Regular cardiac myocyte (primary cell): ENCODE results near the gene CCN6. TPM values are rescaled to one million over a fixed set of nuclear protein-coding genes. Genes with fewer than 3 reads are reported as not detected.

Source experiments
- total RNA-seq: library from RNA; depleted of rRNA; stranded (reverse); fragments of >200 nt; gene quantifications from 2 replicates; pipeline ENCODE4 v1.2.3, GENCODE V29; 2014

CCN6 gene
- not detected in 2 replicates for total RNA-seq

GRCh38 chr6:112054001-112054400 is at the start of gene CCN6:
TSS of gene CCN6 (plus strand) at chr6:112054104. CDS start at chr6:112054358, 254 bp downstream.

GRCh38 chr6:112087136-112087911 is 33.4 kb downstream of the CCN6 start, which contains the start of the genes FAM229B and TUBE1:
TSS of gene FAM229B (plus strand) at chr6:112087591. CDS start at chr6:112099284, 11,693 bp downstream.
TSS of gene TUBE1 (minus strand) at chr6:112087482. CDS start at chr6:112087434, 48 bp downstream.

Other genes starting within 250 kb of the CCN6 start
- 63.5 and 118 TPM in 2 replicates for gene FYN, start 180.7 kb upstream of the CCN6 start, total RNA-seq
- 17.8 and 33.3 TPM in 2 replicates for gene TUBE1, start 33.4 kb downstream of the CCN6 start, total RNA-seq
- gene FAM229B, start 33.5 kb downstream of the CCN6 start, total RNA-seq: 28.4 and 33.8 TPM in 2 replicates
- 173 and 472 TPM in 2 replicates for gene LAMA4, start 200.5 kb downstream of the CCN6 start, total RNA-seq